Measurements from ENCODE around the gene STARD3.
"Not testable (repeated sequence)": the region's sequence is repeated elsewhere in the genome, so short reads cannot be mapped to it uniquely, and the experiment has no call there.

The STARD3 gene

GRCh38 chr17:39697961-39698360 lies 61.0 kb downstream of the STARD3 start:
- DNase-seq: no peak

DNA sequence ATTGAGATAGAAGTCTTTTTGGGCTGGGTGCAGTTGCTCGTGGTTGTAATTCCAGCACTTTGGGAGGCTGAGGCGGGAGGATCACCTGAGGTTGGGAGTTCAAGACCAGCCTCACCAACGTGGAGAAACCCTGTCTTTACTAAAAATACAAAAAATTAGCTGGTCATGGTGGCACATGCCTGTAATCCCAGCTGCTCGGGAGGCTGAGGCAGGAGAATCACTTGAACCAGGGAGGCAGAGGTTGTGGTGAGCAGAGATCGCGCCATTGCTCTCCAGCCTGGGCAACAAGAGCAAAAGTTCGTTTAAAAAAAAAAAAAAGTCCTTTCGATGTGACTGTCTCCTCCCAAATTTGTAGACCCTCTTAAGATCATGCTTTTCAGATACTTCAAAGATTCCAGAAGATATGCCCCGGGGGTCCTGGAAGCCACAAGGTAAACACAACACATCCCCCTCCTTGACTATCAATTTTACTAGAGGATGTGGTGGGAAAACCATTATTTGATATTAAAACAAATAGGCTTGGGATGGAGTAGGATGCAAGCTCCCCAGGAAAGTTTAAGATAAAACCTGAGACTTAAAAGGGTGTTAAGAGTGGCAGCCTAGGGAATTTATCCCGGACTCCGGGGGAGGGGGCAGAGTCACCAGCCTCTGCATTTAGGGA lies 62.3 kb downstream of the STARD3 start:
- not testable (repeated sequence) for DNase-seq

DNA sequence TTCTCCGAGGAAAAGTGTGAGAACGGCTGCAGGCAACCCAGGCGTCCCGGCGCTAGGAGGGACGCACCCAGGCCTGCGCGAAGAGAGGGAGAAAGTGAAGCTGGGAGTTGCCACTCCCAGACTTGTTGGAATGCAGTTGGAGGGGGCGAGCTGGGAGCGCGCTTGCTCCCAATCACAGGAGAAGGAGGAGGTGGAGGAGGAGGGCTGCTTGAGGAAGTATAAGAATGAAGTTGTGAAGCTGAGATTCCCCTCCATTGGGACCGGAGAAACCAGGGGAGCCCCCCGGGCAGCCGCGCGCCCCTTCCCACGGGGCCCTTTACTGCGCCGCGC lies 62.8 kb downstream of the STARD3 start, which contains the start of gene ERBB2:
Gene ERBB2, plus strand, starts transcription at position 247 of the 330 bp plus-strand sequence. CDS start 175 bp downstream, outside the sequence.
- DNase-seq: no peak

DNA sequence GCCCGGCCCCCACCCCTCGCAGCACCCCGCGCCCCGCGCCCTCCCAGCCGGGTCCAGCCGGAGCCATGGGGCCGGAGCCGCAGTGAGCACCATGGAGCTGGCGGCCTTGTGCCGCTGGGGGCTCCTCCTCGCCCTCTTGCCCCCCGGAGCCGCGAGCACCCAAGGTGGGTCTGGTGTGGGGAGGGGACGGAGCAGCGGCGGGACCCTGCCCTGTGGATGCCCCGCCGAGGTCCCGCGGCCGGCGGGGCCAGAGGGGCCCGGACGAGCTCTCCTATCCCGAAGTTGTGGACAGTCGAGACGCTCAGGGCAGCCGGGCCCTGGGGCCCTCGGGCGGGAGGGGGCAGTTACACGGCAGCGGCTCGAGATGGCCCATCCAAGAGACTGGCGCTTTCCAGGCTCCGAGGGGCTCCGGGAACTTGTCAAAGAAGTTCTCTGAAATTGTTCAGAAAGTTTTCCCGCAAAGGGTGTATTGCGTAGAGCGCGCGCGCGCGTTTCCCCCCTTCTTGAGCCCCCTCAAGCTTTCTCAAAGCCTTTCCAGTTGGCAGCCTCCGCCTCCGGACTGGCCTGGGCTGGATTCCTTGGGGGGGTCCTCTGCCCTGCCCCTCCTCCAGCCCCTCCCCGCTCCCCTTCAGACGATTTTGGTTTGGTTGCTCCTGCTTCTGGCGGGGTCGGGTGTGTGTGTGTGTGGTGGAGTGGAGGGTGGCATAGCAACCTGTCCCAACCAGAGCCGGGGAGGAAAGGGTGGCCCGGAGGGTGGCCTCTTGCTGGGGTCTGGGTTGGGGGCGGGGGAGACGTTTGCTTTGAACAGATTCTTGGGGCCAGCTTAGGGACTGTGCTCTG lies 63.4 kb downstream of the STARD3 start:
- no peak for DNase-seq

- no peak for DNase-seq
Measured at GRCh38 chr17:39701012-39701783, 64.3 kb downstream of the STARD3 start.

DNA sequence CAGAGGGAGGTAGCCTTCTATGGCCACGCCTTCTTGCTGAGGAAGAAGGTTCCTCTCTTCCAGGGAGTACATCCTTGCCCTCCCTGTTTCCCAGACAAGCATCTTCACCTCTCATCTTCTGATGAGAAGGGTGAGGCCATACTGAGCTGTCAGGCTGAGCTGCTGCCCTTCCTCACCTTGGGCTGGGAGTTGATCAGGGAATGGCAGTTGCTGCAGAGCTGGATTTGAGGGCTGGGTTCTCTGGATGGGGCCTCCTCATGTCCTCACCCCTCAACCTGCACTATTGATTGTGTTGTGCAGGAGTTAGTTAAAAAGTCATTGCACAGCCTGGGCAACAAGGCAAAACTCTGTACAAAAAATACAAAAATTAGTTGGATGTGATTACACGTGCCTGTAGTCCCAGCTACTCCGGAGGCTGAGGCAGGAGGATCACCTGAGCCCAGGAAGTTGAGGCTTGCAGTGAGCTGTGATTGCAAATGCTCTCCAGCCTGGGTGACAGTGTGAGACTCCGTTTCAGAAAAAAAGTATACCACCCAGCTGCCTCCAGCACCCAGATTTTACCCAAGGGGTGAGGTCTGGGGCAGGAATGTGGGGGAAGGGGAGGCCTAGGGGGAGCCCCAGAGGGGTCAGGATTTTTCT lies 65.0 kb downstream of the STARD3 start:
- no peak for DNase-seq

- no peak for DNase-seq
Measured at GRCh38 chr17:39702901-39703893, 66.3 kb downstream of the STARD3 start.

- no peak for DNase-seq
Measured at GRCh38 chr17:39703913-39704312, 67.0 kb downstream of the STARD3 start.

DNA sequence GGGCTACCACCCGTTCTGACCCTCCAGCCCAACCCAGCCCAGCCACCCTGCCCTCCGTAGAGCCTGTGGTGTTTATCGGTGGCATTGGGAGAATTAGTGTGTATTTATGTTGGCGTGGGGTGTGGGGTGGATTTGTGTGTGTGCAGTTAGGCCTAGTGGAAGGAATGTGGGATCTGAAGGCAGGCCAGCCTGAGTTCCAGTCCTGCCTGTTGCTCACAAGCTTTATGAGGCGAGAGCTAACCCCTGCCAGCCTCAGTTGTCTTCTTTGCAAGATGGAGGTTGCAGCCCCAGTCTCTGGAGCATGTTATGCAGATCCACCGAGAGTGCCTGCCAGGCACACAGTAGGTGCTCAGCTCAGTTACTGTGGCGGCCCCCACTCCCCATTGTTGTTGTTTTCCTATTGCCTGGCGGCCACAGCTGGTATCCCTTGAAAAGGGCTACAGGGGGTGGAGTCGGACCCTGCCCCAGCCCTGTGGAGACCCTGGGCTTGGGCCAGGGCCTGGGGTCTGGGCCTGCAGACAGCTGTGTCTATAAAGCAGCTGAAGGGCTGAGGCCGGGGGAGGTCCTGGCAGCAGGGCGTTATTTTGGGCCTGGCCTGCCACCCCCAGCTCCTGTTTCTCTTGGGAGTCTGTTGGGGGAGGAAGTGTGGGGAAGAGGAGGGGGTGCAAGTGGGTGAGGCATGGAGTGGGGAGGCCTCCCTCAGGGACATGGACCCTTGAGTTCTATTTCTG lies 68.0 kb downstream of the STARD3 start:
- no peak for DNase-seq

DNA sequence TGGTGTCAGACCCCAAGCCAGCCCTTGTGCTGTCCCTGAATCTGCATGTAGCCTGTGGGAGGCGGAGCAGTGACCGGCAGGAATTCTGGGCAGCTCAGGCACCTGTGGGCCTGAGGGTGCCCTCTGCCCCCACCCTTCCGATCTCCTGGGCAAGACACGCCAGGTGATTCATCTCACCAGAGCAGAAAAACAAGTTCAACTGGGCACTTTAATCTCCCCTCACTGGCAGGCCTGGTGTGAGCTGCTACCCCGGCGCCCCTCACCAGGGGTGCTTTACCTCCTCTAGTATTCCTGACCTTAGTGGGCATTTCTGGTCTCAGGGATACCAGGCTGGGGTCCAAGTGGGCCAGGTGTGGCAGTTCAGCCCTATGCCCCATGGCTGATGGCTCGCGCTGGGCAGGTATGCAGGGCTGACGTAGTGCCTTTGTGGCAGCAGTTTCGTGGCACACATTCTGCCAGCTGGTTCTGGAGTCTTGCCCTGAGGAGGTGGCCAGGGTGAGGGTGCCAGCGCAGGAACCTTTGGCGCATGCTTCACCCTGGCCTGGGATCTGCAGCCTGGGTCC lies 68.9 kb downstream of the STARD3 start:
- DNase-seq: no peak

DNA sequence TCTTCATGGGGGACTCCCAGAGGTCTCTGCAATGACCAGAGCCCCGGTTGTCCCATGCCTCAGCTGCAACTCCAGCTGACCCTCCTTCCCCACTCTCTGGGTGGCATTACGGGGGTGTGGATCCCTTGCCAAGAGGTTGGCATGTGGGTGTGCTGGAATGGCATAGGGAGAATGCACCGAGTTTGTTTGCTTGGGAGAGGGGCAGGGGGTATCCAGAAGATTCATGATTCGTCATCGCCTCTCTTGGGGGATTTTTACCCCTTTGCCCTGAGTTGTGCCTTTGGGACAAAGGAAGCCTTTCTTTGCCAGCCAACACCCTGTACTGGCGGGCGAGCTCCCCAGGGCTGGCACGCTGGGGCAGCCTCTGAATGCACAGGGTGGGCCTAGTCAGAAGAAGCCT lies 69.4 kb downstream of the STARD3 start:
- no peak for DNase-seq

DNA sequence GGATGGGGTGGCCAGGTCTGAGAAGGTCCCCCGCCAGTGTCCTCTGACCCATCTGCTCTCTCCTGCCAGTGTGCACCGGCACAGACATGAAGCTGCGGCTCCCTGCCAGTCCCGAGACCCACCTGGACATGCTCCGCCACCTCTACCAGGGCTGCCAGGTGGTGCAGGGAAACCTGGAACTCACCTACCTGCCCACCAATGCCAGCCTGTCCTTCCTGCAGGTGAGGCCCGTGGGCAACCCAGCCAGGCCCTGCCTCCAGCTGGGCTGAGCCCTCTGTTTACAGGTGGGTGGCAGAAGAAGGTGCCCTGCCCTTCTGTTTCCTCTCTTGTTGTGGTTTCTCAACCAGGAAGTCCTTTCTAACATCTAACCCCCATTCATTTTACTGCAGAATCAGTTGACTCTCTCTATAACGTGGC lies 70.0 kb downstream of the STARD3 start:
- DNase-seq: peak; percentile 39

DNA sequence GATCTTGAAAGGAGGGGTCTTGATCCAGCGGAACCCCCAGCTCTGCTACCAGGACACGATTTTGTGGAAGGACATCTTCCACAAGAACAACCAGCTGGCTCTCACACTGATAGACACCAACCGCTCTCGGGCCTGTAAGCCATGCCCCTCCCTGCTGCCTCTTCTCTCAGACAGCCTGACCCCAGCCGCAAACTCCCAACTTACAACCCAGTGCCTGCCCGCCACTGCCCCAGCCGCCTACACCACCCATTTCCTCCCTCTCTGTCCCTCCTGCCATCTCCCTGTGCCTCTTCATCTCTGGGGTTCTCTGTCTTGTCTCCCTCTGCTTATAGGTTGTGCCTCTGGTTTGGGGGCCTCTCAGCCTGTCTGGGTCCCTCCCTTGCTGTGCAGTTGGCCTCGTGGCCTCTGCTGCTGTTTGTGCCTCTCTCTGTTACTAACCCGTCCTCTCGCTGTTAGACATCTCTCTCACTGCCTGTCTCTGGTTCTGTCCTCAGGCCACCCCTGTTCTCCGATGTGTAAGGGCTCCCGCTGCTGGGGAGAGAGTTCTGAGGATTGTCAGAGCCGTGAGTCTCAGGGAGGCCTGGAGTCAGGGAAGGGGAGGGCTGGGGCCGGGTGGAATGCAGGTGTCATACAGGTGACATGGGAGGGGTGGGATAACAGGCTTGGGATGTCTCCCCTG lies 72.5 kb downstream of the STARD3 start:
- no peak for DNase-seq

DNA sequence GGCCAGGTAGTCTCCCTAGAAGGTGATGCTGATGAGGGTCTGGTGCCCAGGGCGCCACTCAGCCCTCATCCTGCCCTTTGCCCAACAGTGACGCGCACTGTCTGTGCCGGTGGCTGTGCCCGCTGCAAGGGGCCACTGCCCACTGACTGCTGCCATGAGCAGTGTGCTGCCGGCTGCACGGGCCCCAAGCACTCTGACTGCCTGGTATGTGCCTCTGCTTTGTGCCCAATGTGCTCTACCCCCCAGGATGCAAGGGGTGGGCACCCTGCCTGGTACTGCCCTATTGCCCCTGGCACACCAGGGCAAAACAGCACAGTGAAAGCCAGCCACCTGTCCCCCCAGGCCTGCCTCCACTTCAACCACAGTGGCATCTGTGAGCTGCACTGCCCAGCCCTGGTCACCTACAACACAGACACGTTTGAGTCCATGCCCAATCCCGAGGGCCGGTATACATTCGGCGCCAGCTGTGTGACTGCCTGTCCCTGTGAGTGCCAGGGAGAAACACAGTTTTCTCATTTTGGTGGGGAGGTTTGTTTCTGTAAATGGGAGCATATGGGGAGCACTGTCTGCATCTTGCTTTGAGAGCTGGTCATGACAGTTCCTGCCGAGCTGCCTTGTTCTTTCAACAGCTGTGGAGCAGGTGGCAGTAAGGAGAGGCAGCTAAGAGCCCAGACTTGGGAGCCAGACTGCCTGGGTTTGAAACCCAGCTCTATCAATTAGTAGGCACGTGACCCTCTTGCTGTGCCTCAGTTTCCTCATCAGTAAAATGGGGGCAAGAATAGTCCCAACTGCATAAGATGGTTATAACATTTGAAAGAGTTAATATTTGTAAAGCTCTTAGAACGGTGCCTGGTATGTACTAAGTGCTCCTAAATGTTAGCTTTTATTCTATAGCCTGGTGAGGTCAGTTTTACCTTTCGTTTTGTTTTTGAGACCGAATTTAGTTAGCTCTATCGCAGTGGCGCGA lies 73.3 kb downstream of the STARD3 start:
- no peak for DNase-seq

DNA sequence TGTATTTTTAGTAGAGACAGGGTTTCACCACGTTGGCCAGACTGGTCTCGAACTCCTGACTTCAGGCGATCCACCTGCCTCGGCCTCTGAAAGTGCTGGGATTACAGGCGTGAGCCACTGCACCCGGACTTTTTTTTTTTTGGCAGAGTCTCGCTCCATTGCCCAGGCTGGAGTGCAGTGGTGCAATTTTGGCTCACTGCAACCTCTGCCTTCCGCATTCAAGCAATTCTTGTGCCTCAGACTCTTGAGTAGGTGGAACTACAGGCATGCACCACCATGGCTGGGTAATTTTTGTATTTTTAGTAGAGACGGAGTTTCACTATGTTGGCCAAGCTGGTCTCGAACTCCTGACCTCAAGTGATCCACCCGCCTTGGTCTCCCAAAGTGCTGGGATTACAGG lies 74.1 kb downstream of the STARD3 start:
- DNase-seq: not testable (repeated sequence)

DNA sequence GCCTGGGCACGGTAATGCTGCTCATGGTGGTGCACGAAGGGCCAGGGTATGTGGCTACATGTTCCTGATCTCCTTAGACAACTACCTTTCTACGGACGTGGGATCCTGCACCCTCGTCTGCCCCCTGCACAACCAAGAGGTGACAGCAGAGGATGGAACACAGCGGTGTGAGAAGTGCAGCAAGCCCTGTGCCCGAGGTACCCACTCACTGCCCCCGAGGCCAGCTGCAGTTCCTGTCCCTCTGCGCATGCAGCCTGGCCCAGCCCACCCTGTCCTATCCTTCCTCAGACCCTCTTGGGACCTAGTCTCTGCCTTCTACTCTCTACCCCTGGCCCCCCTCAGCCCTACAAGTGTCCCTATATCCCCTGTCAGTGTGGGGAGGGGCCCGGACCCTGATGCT lies 74.9 kb downstream of the STARD3 start:
- no peak for DNase-seq

All from CD4-positive, alpha-beta T cell treated with Interleukin-17A for 1 hour (primary cell).